Tibial nerve (tissue), 4 donors: ENCODE results near the gene PROM1.

ENCODE experiments used
- CTCF ChIP-seq, 5 experiments: fragments of 200-600 bp in 3 of 5; fragments of 450-650 bp in 2 of 5; sonication (generic) in 3 of 5; IDR thresholded peaks; one replicate each; pipeline ENCODE4 v1.5.1; 2016 to 2019; ENCODE audit warnings: antibody characterized with exemption in 5 of 5, mild to moderate bottlenecking in 3 of 5, moderate library complexity in 2 of 5
- EP300 ChIP-seq, 2 donors: sonication (generic); formaldehyde crosslinking; IDR thresholded peaks; one replicate each; pipeline ENCODE4 v1.6.1; 2017; ENCODE audit warnings: antibody characterized with exemption in 2 of 2, mild to moderate bottlenecking in 1 of 2
- POLR2A ChIP-seq, 2 donors: fragments of 450-650 bp; IDR thresholded peaks; one replicate each; pipeline ENCODE4 v1.6.1; 2017; ENCODE audit warnings: antibody characterized with exemption in 2 of 2, mild to moderate bottlenecking in 2 of 2, moderate library complexity in 2 of 2

GRCh38 chr4:16026160-16026761 lies 57.6 kb downstream of the PROM1 start:
- no peak for TF ChIP-seq POLR2A (IDR thresholded peaks at IDR 0.05)
- TF ChIP-seq CTCF (IDR thresholded peaks at IDR 0.05): peak; percentile 67 to 86 (median 72)
- no peak for TF ChIP-seq EP300 (IDR thresholded peaks at IDR 0.05)
